Stomach smooth muscle (tissue), 2 donors: Measurements from ENCODE around the gene PSTPIP2.

Experiments
- H3K27ac ChIP-seq: one replicate; pipeline ENCODE4 v1.7.0; 2013; ENCODE audit warnings: mild to moderate bottlenecking, low read length, inconsistent platforms
- H3K27me3 ChIP-seq, 2 donors: one replicate each; pipeline ENCODE4 v1.7.0; 2013; ENCODE audit warnings: low read length in 2 of 2; ENCODE audit not compliant: insufficient read depth in 2 of 2, control insufficient read depth in 1 of 2
- H3K36me3 ChIP-seq, 2 donors: one replicate each; pipeline ENCODE4 v1.7.0; 2013; ENCODE audit warnings: low read length in 2 of 2; ENCODE audit not compliant: control insufficient read depth in 2 of 2, insufficient read depth in 2 of 2
- H3K4me1 ChIP-seq: one replicate; pipeline ENCODE4 v1.7.0; 2013; ENCODE audit warnings: low read length; ENCODE audit not compliant: control insufficient read depth, insufficient read depth
- H3K4me3 ChIP-seq, 2 donors: one replicate each; pipeline ENCODE4 v1.7.0; 2013; ENCODE audit warnings: low read length in 2 of 2
- H3K9ac ChIP-seq, 2 donors: one replicate each; pipeline ENCODE4 v1.7.0; 2013; ENCODE audit warnings: low read length in 2 of 2, mild to moderate bottlenecking in 1 of 2
- H3K9me3 ChIP-seq, 2 donors: one replicate each; pipeline ENCODE4 v1.7.0; 2013; ENCODE audit warnings: low read length in 2 of 2; ENCODE audit not compliant: control insufficient read depth in 2 of 2
- donor health status: healthy.
- donor health status: Pancreatic carcinoma.

PSTPIP2 gene, protein sequence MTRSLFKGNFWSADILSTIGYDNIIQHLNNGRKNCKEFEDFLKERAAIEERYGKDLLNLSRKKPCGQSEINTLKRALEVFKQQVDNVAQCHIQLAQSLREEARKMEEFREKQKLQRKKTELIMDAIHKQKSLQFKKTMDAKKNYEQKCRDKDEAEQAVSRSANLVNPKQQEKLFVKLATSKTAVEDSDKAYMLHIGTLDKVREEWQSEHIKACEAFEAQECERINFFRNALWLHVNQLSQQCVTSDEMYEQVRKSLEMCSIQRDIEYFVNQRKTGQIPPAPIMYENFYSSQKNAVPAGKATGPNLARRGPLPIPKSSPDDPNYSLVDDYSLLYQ

DNA sequence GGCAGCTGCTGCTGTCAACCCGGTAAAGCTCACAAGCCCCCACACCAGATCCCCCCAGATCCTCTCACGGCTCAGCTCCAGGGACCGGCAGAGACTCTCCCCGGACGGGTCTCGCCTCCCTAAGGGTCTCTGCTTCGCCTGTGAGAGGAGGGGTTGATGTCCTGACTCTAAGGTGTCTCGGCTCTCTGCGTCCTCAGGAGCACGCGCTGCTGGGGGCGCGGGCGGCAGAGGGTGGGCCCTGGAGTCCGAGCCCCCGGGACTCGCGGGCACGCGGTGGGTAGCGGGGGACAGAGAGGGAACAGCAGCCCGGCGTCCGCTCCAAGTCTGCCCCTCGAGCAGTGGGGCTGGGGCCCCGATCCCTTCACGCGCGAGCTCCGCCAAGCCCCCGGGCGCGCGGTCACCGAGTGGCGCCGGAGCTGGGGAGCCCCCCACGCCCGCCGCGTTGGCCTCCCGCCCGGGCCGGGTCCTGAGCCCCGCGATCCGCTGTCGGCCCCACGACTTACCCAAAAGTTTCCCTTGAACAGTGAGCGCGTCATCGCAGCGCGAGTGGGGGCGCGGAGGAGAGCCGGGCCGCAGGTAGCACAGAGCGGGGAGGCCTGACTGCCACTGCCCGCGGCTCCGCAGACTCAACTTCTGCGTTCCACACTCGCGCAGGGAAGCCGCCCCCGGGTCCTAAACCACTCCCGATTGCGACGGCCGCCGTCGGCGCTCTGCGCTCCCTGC is at the start of gene PSTPIP2:
TSS of gene PSTPIP2 (minus strand) at position 608 of the 723 bp plus-strand sequence. CDS start at position 536, 72 bp downstream.
- Histone ChIP-seq H3K27ac (no peak within 1 kb of the TSS), H3K4me3 (peak within 1 kb of the TSS; percentile 75 to 83), H3K36me3 (no peaks in the 10 kb centered on the region), H3K4me1 (peaks cover 29% of the 10 kb centered on the region), H3K9me3 (no peaks in the 10 kb centered on the region), H3K9ac (peak within 1 kb of the TSS; percentile 78 to 85), H3K27me3 (no peaks in the 10 kb centered on the region)

DNA sequence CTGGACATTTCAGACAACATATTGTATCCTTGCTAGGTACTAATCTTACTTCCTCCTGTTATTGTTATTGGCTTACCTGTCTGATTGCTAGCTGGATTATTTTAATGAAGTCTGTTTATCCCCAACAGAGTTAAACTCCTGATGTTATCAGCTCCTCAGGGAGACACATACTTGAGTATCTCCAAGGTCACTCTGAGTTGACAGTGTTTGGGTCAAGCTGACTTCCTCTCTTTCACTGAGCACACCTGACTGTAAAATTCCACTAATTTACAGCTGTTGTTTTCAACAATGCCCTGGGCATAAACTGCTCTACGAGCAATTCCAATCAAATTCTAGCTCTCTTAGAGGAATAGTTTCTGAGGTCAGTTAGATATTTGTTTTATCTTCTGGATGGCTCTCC is 41.7 kb upstream of the PSTPIP2 start:
- H3K9me3 ChIP-seq = no peaks in the 10 kb centered on the region
- H3K27ac ChIP-seq = no peak overlapping the region
- H3K9ac ChIP-seq = no peak overlapping the region
- H3K27me3 ChIP-seq = no peaks in the 10 kb centered on the region
- peaks cover 5 to 10% of the 10 kb centered on the region in 2 donors for H3K36me3 ChIP-seq
- H3K4me3 ChIP-seq = no peak overlapping the region
- no peaks in the 10 kb centered on the region for H3K4me1 ChIP-seq

DNA sequence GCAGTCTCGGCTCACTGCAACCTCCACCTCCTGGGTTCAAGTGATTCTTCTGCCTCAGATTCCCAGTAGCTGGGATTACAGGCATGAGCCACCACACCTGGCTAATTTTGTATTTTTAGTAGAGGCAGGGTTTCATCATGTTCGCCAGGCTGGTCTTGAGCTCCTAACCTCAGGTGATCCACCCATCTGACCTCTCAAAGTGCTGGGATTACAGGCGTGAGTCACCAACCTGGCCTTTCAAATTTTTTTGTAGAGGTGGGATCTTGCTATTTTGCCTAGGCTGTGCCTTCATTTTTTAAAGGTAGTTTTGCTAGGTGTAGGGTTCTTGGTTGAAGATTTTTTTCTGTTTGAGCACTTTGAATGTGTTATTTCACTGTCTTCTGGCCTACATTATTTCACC is 38.3 kb upstream of the PSTPIP2 start:
- Histone ChIP-seq H3K27ac (no peak overlapping the region), H3K9ac (no peak overlapping the region), H3K4me1 (no peaks in the 10 kb centered on the region), H3K27me3 (no peaks in the 10 kb centered on the region), H3K36me3 (peaks cover 5 to 6% of the 10 kb centered on the region in 2 donors), H3K9me3 (no peaks in the 10 kb centered on the region), H3K4me3 (no peak overlapping the region)

DNA sequence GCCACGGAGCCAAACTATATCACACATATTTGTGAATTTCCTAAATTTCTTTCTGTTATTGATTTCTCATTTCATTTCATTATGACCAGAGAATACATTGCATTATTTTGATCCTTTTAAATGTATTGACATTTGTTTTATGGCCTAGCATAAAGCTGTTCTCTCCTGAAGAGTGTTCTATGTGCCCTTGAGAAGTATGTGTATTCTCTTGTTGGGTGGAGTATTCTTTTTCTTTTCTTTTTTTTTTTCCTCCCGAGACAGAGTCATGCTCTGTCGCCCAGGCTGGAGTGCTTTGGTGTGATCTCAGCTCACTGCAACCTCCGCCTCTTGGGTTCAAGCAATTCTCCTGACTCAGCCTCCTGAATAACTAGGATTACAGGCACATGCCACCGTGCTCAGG is 37.3 kb upstream of the PSTPIP2 start:
- H3K27me3 ChIP-seq = no peaks in the 10 kb centered on the region
- peaks cover 8% of the 10 kb centered on the region for H3K4me1 ChIP-seq
- no peak overlapping the region for H3K9ac ChIP-seq
- H3K36me3 ChIP-seq = peaks cover 0 to 5% of the 10 kb centered on the region in 2 donors
- H3K27ac ChIP-seq = no peak overlapping the region
- H3K9me3 ChIP-seq = no peaks in the 10 kb centered on the region
- H3K4me3 ChIP-seq = no peak overlapping the region

DNA sequence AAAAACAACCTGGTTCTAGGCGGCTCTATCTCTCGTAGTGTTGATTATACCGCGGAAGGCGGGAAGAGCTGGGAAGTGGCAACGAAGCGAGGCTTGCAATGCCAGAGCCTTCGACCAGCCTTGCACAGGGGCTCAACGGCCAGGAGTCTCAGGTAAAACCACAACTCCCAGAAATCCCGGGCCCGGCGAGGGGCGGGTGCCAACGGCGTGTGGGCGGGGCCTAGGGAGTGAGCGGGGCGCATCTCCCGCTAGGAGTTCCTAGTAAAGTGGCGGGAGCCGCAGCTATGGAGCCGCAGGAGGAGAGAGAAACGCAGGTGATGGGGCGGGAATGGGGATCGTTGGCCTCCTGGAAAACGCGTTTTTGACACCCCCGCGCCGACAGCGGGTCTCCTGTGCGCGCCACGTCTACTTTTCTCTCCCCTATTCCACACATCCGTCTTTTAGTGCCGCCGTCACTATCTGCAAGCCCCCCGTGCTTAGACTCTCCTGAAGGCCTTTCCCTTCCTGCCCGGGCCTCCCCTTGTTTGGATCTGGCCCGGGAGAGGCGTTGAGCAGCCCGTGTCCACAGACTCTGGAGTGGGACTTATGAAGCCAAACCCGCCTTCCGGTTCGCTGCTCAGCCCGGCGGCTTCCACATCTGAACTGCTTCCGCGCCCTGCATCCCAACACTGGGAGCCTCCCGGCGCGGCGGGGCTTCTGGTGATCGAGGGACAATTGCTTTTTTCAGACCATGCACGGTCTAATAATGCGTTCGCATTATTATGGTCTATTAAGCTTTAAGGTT is 32.3 kb upstream of the PSTPIP2 start, which contains the start of gene HAUS1:
TSS of gene HAUS1 (plus strand) at position 258 of the 784 bp plus-strand sequence. CDS start at position 285, 27 bp downstream.
- no peaks in the 10 kb centered on the region for H3K36me3 ChIP-seq
- H3K4me3 ChIP-seq = peak within 1 kb of the TSS; percentile 91 to 93
- peaks cover 11% of the 10 kb centered on the region for H3K4me1 ChIP-seq
- H3K27ac ChIP-seq = peak within 1 kb of the TSS; percentile 74
- H3K27me3 ChIP-seq = no peaks in the 10 kb centered on the region
- no peaks in the 10 kb centered on the region for H3K9me3 ChIP-seq
- H3K9ac ChIP-seq = peak within 1 kb of the TSS; percentile 68 to 82

DNA sequence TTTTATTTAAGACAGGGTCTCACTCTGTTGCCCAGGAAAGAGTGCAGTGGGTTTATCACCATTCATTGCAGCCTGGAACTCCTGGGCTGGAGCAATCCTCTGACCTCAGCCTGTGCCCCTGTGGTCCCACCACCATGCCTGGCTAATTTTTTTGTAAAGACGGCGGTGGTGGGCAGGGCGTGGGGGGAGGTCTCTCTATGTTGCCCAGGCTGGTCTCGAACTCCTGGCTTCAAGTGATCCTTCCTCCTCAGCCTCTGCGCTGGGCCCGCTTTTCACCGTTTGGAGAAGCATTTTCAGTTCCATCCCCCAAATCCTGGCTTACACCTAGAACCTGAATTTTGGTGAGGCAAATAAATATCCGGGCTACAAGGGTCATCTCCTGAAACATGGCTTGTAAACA is 27.4 kb upstream of the PSTPIP2 start:
- peaks cover 0 to 3% of the 10 kb centered on the region in 2 donors for H3K36me3 ChIP-seq
- no peaks in the 10 kb centered on the region for H3K9me3 ChIP-seq
- H3K27ac ChIP-seq = no peak overlapping the region
- no peak overlapping the region for H3K4me3 ChIP-seq
- H3K27me3 ChIP-seq = no peaks in the 10 kb centered on the region
- H3K4me1 ChIP-seq = peaks cover 19% of the 10 kb centered on the region
- H3K9ac ChIP-seq = no peak overlapping the region

DNA sequence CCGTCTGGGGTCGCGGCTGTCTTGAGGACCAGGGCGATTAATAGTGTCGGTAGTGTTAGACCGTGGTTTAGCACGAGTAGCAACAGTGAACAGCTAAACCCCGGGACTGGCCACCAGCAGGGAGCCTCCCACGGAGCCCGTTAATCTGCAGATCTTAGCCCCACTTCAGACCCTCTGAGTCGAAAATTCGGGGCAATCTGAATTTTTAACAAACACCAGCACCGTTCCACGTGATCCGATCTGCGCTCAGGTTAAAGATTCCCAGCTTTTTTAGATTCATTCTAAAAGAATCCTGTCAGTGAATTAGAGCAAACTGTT is 26.5 kb upstream of the PSTPIP2 start:
- Histone ChIP-seq H3K9ac (peak overlapping the region; percentile 78 to 99), H3K27me3 (no peaks in the 10 kb centered on the region), H3K9me3 (no peaks in the 10 kb centered on the region), H3K36me3 (peaks cover 3 to 4% of the 10 kb centered on the region in 2 donors), H3K27ac (peak overlapping the region; percentile 95), H3K4me1 (peaks cover 15% of the 10 kb centered on the region), H3K4me3 (peak overlapping the region; percentile 99)

DNA sequence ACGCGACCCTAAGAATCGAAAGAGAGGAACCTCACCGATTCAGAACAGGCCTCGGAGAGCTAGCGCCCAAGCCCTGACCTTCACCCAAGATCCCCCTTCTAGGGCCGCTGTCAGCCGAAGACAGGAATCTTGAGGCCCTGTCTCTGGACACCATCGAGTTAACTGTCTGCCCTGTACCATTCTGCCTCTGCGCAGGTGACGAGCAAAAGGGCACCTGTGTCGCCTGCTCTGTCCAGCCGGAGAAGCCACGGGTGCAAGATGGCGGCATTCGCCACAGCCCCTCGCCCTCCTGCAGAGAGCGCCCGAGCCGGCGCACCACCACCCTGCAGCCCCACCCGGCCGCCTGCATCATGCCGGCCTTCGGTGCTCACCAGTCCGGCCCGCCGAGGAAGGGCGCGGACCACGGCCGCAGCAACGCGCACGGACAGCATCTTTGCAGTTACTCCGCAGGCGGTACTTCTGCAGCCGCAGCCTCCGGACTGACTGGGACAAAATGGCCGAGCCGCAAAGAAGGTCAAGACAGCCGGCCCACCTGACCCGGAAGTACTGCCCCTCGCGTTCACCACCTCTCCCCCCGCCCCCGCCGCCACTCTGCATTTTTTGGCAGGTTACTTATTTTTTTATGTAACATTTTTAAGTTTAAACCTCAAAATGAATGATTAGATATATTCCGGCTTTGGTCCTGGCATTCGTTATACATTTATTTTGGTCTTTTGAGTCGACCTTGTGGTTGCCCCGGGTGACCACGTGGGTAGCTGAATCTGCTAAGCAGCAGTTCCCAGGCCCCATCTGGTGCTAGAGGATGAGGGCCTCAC is 25.9 kb upstream of the PSTPIP2 start, which contains the start of gene ATP5F1A:
TSS of gene ATP5F1A (minus strand) at position 496 of the 815 bp plus-strand sequence. CDS start at position 431, 65 bp downstream.
- Histone ChIP-seq H3K9ac (peak within 1 kb of the TSS; percentile 97 to 99), H3K36me3 (peaks cover 3 to 7% of the 10 kb centered on the region in 2 donors), H3K4me3 (peak within 1 kb of the TSS; percentile 99), H3K4me1 (peaks cover 15% of the 10 kb centered on the region), H3K9me3 (no peaks in the 10 kb centered on the region), H3K27ac (peak within 1 kb of the TSS; percentile 95), H3K27me3 (no peaks in the 10 kb centered on the region)

DNA sequence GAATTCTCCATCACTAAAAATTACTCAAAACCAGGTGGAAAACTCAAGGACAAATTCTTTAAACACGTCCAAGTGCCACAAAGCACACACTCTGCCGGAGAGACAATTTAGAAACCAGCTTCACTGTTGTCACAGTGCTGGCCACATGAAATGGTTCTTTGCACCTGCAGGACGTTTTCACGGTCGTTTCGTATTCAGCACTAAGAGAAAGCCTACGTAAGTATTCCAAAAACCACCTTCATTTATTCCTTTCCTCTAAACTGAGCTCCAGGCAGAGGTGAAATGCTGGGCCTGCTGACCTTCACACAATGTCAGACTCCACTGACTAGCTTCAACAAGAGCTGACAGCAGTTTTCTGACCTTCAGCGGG is 25.4 kb upstream of the PSTPIP2 start:
- peak overlapping the region; percentile 99 for H3K4me3 ChIP-seq
- no peaks in the 10 kb centered on the region for H3K27me3 ChIP-seq
- H3K27ac ChIP-seq = peak overlapping the region; percentile 95
- H3K9me3 ChIP-seq = no peaks in the 10 kb centered on the region
- peaks cover 15% of the 10 kb centered on the region for H3K4me1 ChIP-seq
- peak overlapping the region; percentile 97 to 99 for H3K9ac ChIP-seq
- H3K36me3 ChIP-seq = peaks cover 3 to 7% of the 10 kb centered on the region in 2 donors
